KOPT-K1 (cell line): ENCODE measurements around the gene MVD.

ENCODE experiments used
- H3K27ac ChIP-seq: fragments of 200-600 bp; sonication (generic); 2 replicates; pipeline ENCODE4 v1.5.1; 2016; ENCODE audit warnings: antibody characterized with exemption, mild to moderate bottlenecking, low read depth, low read length; ENCODE audit not compliant: poor library complexity, severe bottlenecking
- H3K36me3 ChIP-seq: fragments of 200-600 bp; sonication (generic); 2 replicates; pipeline ENCODE4 v1.5.1; 2017; ENCODE audit warnings: antibody characterized with exemption, mild to moderate bottlenecking, low read length, moderate library complexity; ENCODE audit not compliant: insufficient read depth
- H3K9me3 ChIP-seq: fragments of 200-600 bp; sonication (generic); 2 replicates; pipeline ENCODE4 v1.5.1; 2017; ENCODE audit warnings: antibody characterized with exemption, low read length, mild to moderate bottlenecking; ENCODE audit not compliant: insufficient read depth, poor library complexity, severe bottlenecking

MVD gene

GRCh38 chr16:88662843-88663606, at the start of gene MVD:
MVD (minus strand) TSS chr16:88663091; CDS start chr16:88663080, 11 bp downstream.
- Histone ChIP-seq H3K36me3 (peaks cover 19% of the 10 kb centered on the region; the same call in 1 of the 2 replicates), H3K9me3 (no peaks in the 10 kb centered on the region), H3K27ac (peak within 1 kb of the TSS; percentile 77)

DNA sequence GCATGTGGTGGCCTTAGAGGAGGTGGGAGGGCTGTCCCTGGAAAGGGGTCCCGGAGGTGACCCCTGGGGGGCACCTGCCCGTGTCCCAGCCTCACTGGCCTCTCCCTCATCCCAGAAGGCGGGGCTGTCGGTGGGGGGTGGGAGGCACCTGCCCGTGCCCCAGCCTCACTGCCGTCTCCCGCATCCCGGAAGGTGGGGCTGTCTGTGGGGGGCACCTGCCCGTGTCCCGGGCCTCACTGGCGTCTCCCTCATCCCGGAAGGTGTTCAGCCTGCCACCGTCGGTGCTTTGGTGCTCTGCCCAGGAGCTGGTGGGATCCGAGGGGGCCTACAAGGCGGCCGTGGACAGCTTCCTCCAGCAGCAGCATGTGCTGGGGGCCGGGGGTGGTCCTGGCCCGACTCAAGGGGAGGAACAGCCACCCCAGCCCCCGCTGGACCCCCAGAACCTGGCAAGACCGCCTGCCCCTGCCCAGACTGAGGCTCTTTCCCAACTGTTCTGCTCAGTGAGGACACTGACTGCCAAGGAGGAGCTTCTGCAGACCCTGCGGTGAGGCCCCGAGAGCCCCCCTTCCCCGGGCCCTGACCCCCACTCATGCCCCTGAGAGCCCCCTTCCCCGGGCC, 49.6 kb upstream of the MVD start:
- Histone ChIP-seq H3K27ac (no peak overlapping the region), H3K9me3 (no peaks in the 10 kb centered on the region), H3K36me3 (peaks cover 81% of the 10 kb centered on the region)

- Histone ChIP-seq H3K36me3 (peaks cover 75% of the 10 kb centered on the region), H3K9me3 (no peaks in the 10 kb centered on the region), H3K27ac (no peak overlapping the region)
Measured at GRCh38 chr16:88711750-88712340, 49.0 kb upstream of the MVD start.

DNA sequence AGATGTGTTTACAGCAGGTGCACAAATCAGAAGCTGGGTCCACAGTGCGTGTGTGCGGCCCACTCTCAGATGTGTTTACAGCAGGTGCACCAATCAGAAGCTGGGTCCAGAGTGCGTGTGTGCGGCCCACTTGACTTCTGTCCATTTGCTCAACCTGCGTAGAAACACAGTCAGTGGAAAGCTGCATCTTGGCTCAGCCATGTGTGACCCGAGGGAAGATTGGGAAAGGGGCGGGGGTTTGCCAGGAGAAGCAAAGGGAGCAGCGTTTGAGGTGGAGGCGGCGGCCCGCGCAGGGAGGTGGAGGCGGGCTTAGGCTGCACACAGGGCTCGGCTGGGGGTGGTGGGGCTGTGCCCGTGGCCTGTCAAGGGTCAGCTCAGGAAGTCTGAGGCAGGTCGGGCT, 47.7 kb upstream of the MVD start:
- Histone ChIP-seq H3K9me3 (no peaks in the 10 kb centered on the region), H3K27ac (no peak overlapping the region), H3K36me3 (peaks cover 62% of the 10 kb centered on the region)

DNA sequence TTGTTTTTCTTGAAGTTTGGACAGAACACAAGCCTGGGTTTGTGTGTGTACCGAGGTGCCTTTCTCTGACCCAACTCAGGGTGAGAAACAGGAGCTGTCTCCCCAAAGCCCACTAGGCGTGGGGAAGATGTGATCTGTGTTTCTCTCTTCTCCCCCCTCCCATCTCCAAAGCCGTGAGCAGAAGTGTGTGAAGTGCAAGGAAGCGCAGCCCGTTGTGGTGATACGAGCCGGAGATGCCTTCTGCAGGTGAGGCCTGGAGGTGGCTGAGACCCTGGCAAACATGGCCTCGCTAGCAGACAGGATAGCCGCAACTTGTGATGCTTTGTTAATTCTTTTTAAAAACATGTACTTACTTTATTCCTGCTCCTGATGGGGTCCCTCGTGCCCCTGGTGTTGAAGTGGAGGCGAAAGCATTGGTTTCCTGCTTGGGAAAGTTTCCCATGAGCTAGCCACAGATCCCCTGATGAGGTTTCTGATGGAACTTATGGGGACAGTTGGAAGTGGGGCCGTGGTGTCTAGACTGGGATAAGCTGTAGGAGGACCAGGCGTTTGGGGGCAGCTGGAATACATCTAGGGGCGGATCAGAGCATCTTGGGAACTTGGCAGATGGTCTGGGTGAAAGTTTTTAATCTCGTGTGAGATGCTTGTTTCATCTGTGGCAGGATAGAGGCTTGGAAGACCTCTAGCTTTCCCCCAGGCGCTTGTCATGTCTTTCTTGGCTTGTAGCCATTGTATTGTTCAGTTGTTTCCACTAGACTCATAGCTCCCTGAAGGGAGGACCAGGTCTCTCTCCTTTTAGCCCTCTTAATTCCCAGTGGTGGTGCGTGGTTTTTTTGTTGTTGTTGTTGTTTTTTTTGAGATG, 44.3 kb upstream of the MVD start:
- no peaks in the 10 kb centered on the region for H3K9me3 ChIP-seq
- peaks cover 34% of the 10 kb centered on the region; the same call in 1 of the 2 replicates for H3K36me3 ChIP-seq
- peak overlapping the region; percentile 62 for H3K27ac ChIP-seq

GRCh38 chr16:88706229-88706964, 43.5 kb upstream of the MVD start, which contains the start of the genes CTU2 and RNF166:
CTU2 (plus strand) TSS chr16:88706503; CDS start chr16:88706531, 28 bp downstream.
RNF166 (minus strand) TSS chr16:88706408; CDS start chr16:88706325, 83 bp downstream.
- Histone ChIP-seq H3K9me3 (no peaks in the 10 kb centered on the region), H3K27ac (peak within 1 kb of the TSS; percentile 62), H3K36me3 (peaks cover 30% of the 10 kb centered on the region; the same call in 1 of the 2 replicates)

GRCh38 chr16:88705801-88706228, 42.9 kb upstream of the MVD start:
- Histone ChIP-seq H3K36me3 (peaks cover 24% of the 10 kb centered on the region; the same call in 1 of the 2 replicates), H3K9me3 (no peaks in the 10 kb centered on the region), H3K27ac (peak overlapping the region; percentile 62)

DNA sequence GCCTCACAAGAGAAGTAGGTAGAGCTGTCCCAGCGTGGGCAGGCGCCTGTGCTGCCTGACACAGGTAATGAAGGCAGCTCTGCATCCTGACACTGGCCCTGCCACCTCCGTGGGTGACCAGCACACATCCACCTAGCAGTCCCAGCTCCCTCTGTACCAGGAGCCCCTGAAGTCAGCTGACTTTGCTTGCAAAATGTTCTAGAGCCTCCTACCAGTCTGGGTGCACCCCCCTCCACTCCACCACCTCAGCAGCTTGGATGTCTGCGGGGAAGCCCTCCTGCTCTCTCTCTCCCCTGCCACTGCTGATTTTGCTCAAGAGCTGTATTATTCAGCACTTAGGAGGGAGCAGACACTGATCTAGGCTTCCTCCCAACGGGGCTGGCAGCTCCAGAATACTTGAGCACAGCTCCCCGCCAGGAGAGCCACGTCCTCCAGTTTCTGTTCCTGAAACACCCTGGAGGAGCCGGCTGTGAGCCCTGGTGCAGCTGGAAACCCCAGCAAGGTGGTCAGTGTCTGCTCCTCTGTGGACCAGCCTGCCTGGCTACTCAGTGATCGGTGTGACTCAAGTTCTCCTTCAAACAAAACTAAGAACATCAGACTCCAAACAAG, 42.3 kb upstream of the MVD start:
- Histone ChIP-seq H3K9me3 (no peaks in the 10 kb centered on the region), H3K27ac (peak overlapping the region; percentile 62), H3K36me3 (peaks cover 18% of the 10 kb centered on the region; the same call in 1 of the 2 replicates)

DNA sequence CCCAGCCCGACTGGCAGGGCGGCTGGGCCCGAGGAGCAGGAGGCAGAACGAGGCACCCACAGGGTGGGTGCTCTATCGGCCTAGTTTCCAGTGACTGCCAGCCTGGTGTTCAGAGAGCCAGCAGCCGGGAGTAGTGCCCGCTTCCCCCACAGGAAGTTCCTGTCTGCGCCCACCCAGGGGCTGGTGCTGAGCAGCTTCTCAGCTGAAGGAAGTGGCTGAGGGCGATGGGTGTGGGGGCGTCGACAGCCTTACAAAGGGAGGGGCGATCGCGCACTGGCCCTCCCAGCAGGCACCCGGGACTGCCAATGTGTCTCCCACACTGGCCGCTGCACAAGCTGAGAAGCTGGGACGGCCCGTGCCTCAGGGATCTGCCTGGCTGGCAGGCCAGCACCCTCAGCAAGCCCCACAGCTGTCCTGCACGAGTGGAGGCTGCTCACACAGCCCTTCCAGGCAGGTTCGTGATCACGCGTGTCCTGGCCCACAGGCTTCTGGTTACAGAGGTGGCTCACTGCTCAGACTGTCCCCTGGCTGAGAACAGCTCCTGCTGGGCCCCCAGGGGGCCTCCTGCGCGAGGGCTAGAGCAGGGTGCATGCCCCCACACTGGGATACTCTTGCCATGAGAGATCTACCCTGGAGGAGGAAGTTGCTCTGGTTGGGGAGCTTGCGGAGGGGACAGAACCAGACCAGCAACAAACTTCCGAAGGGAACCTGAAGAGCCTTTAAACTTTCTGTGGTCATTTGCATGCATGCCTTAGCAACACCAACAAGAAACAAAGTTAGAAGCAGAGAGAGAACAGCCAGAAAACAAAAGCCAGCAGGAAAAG, 40.8 kb upstream of the MVD start:
- H3K27ac ChIP-seq: peak overlapping the region; percentile 90
- peaks cover 13% of the 10 kb centered on the region; the same call in 1 of the 2 replicates for H3K36me3 ChIP-seq
- no peaks in the 10 kb centered on the region for H3K9me3 ChIP-seq

DNA sequence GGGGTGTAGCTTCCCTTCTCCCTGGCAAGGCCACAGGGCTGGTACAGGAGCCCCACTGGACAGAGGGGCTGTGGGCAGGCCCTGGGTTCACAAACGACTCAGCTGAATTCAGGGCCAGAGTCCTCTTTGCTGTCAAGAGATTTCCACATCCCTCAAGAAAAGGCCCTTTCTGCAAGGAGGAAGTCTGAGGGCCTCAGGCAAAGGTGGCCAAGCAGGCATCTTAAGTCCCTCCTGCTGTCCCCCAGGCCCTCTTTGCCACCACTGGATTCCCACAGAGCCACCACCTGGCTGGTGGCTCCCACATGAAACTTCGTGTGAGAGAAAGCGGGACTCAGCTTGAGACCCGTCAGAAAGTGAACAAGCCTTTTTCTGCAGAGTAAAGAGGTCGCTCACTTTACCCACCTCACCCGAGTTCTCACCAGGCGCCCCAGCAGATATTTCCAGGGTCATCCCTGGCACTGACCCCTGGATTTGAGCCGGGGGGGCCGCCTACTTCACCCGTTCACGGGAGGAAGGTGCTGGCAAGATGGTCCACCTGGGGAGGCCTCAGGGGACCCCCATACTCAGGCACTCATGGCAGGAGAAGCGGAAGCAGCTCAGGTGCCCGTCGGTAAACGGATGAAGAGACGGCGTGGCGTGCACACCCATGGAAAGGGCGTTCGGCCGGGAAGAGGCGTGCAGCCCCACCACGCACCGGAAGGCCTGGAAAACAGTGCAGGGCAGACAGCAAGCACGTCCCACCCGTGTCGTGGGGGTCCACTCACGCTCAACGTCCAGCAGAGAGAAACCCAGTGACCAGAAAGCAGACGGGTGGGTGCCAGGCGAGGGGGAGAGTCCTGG, 39.7 kb upstream of the MVD start:
- H3K27ac ChIP-seq: peak overlapping the region; percentile 90
- H3K9me3 ChIP-seq: no peaks in the 10 kb centered on the region
- peaks cover 21% of the 10 kb centered on the region for H3K36me3 ChIP-seq

GRCh38 chr16:88701581-88702370, 38.9 kb upstream of the MVD start:
- no peaks in the 10 kb centered on the region for H3K9me3 ChIP-seq
- H3K27ac ChIP-seq: peak overlapping the region; percentile 90
- peaks cover 29% of the 10 kb centered on the region for H3K36me3 ChIP-seq
